ENCODE results near the gene RSBN1. TPM values are rescaled to one million over a fixed set of nuclear protein-coding genes. Genes with fewer than 3 reads are reported as not detected.

The RSBN1 gene
- total RNA-seq, result 10 to 100 TPM; 15.5 to 33.9 (median 22.9) TPM
- 1 to 10 TPM; 5.4 to 8.3 (median 7.2) TPM for polyA plus RNA-seq

DNA sequence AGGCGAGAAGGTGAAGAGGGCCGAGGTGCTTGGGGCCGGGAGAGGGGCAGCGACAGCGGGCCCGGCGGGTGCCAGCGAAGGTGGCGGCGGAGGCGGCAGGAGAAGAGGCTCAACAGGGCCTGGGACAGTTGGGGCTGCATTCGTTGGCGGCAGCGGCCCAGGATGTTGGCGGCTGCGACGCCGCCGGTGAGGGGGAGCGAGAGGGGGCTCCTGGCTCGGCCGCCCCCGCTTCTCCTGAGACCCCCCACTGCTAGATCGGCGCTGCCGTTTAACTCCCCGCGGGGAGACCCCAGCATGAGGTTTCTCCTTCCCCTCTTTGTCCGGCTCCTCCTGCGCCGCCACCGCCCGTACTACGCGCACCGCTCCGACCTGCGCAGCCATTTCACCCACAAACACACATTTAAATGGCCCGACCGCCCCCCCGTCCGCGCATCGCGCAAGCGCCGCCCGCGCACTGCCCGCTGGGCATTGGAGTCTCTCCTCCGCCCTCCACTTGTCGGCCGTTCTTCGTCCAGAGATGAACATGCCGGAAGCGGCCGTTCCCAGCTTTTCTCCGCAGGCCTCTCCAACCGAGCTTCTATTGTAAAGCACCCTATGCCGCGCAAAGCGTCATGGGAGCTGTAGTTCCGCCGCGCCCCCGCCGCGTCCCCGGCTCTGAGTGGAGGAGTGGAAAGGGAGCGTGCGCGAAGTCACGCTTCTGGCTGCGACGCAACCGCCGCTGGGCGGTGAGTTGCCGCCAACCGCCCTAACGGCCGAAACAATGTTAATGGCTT, at the start of gene RSBN1:
Gene RSBN1, minus strand, starts transcription at position 589 of the 773 bp plus-strand sequence. Its CDS starts 64 bp downstream, at position 525.
- intact Hi-C loops (cut with DNase I), result loop anchor here (1.0 to 10.0 kb wide), 7 partner anchors 53 to 1097 kb away; partner anchors contain the start of genes AP4B1, DCLRE1B, HIPK1 and MAGI3

DNA sequence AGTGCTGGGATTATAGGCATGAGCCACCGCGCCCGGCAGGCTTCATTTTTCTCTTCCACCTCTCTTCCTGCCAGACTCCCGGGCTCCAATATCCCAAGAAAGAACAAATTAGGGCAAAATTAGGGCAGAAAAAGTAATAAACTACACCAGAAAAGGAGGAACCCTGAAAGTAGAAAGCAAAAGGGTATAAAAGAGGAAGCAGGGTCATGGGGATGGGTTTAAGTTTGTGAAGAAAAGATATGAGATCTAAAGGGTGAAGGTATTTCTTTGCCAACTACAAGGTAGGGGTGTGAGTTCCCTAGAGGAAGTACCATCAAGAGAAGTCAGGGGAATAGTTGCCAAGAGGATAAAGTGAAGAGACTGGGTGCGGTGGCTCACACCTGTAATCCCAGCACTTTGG, 49.4 kb upstream of the RSBN1 start:
- Histone ChIP-seq H3K27me3 (no peaks in the 10 kb centered on the region), H3K4me1 (no peaks in the 10 kb centered on the region), H3K36me3 (no peaks in the 10 kb centered on the region), H3K27ac (no peak overlapping the region), H3K9me3 (no peaks in the 10 kb centered on the region), H3K4me3 (no peak overlapping the region)
- DNase-seq, result no peak
- no peak for TF ChIP-seq POLR2A (IDR thresholded peaks at IDR 0.05)
- TF ChIP-seq, protein P1, sequence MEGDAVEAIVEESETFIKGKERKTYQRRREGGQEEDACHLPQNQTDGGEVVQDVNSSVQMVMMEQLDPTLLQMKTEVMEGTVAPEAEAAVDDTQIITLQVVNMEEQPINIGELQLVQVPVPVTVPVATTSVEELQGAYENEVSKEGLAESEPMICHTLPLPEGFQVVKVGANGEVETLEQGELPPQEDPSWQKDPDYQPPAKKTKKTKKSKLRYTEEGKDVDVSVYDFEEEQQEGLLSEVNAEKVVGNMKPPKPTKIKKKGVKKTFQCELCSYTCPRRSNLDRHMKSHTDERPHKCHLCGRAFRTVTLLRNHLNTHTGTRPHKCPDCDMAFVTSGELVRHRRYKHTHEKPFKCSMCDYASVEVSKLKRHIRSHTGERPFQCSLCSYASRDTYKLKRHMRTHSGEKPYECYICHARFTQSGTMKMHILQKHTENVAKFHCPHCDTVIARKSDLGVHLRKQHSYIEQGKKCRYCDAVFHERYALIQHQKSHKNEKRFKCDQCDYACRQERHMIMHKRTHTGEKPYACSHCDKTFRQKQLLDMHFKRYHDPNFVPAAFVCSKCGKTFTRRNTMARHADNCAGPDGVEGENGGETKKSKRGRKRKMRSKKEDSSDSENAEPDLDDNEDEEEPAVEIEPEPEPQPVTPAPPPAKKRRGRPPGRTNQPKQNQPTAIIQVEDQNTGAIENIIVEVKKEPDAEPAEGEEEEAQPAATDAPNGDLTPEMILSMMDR (IDR thresholded peaks at IDR 0.05), result no peak
- no peak for TF ChIP-seq POLR2AphosphoS5 (IDR thresholded peaks at IDR 0.05)
- no peak for TF ChIP-seq EP300 (IDR thresholded peaks at IDR 0.05)
- WGBS, 2 donors, result 90 to 94% methylated on average over 5 of the region's 5 CpGs
- intact Hi-C loops (cut with DNase I), result no loop called here

More for the DNA sequence above, at the start of gene RSBN1:
- DNase-seq, result peak; percentile 100
- Histone ChIP-seq H3K9me3 (no peaks in the 10 kb centered on the region), H3K4me3 (peak within 1 kb of the TSS; percentile 67 to 96 (median 84)), H3K27ac (peak within 1 kb of the TSS; percentile 93 to 98 (median 96)), H3K36me3 (no peaks in the 10 kb centered on the region), H3K4me1 (peaks cover 0 to 33% (median 27%) of the 10 kb centered on the region in 4 donors), H3K27me3 (no peaks in the 10 kb centered on the region)
- peak in 1 of 4 donors; percentile 74 for TF ChIP-seq EP300 (IDR thresholded peaks at IDR 0.05)
- peak; percentile 83 to 96 (median 91) for TF ChIP-seq POLR2AphosphoS5 (IDR thresholded peaks at IDR 0.05)
- TF ChIP-seq, protein P1 (IDR thresholded peaks at IDR 0.05), result no peak
- TF ChIP-seq POLR2A (IDR thresholded peaks at IDR 0.05), result peak; percentile 64 to 92
- 0% methylated on average over 82 of the region's 82 CpGs for WGBS, 2 donors

DNA sequence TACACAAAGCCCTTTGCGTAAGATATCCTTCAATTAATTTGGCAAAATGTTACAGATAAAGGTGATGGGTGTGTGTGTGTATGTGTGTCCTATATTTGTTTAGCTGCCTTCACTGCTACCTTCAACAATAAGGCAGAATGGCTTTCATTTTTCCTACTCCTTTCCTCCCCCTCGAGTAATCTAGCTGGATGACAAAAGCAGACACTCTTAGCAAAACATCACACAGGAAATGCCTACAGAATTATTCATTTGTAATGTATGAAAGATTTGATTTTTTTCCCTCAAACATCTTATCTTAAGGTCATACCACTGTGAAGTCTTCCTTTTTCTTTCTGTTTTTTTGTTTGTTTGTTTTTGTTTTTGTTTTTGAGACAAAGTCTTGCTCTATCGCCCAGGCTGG, 48.6 kb upstream of the RSBN1 start:
- TF ChIP-seq POLR2AphosphoS5 (IDR thresholded peaks at IDR 0.05) (no peak), POLR2A (IDR thresholded peaks at IDR 0.05) (no peak), EP300 (IDR thresholded peaks at IDR 0.05) (no peak)
- TF ChIP-seq, protein P1 (IDR thresholded peaks at IDR 0.05), result no peak
- H3K36me3 ChIP-seq, result no peaks in the 10 kb centered on the region
- no peaks in the 10 kb centered on the region for H3K9me3 ChIP-seq
- no peak overlapping the region for H3K27ac ChIP-seq
- H3K4me1 ChIP-seq, result no peaks in the 10 kb centered on the region
- no peak for DNase-seq
- 66 to 70% methylated on average over 3 of the region's 3 CpGs for WGBS, 2 donors
- intact Hi-C loops (cut with DNase I), result no loop called here
- H3K27me3 ChIP-seq, result no peaks in the 10 kb centered on the region
- H3K4me3 ChIP-seq, result no peak overlapping the region

DNA sequence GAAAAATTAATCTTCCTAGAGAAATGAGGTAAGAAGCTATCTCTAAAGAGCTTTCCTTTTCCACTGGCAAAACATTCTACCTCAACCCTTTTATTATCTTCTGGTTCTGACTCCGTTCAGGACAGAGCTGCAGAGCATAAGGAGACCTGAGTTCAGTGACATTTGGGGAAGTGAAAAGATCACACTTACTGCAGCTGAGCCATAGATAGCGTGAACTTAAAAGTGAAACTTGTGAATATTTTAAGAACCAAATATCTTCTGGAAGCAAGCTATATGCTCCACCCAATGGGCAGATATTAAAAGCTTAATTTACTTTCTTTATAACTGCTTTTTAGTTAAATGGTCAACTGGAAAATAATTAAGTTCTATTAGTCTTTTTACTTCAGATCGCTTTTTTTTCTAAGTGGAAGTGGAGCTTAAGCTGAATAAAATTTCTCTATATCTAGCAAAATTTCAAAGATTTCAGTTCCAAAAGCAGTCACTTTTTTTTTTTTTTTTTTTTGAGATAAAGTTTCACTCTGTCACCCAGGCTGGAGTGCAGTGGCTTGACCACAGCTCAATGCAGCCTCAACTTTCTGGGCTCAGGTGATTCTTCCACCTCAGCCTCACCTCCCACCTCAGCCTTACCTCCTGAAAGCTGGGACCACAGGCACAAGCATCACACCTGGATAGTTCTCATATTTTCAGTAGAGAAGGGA, 47.4 kb upstream of the RSBN1 start:
- Histone ChIP-seq H3K27me3 (no peaks in the 10 kb centered on the region), H3K4me1 (no peaks in the 10 kb centered on the region), H3K27ac (no peak overlapping the region), H3K9me3 (no peaks in the 10 kb centered on the region), H3K4me3 (no peak overlapping the region), H3K36me3 (no peaks in the 10 kb centered on the region)
- 55 to 86% methylated on average over 3 of the region's 3 CpGs for WGBS, 2 donors
- TF ChIP-seq, protein P1 (IDR thresholded peaks at IDR 0.05), result no peak
- TF ChIP-seq EP300 (IDR thresholded peaks at IDR 0.05) (no peak), POLR2A (IDR thresholded peaks at IDR 0.05) (no peak), POLR2AphosphoS5 (IDR thresholded peaks at IDR 0.05) (no peak)
- intact Hi-C loops (cut with DNase I), result no loop called here
- no peak for DNase-seq
